22Rv1 (cell line): ENCODE data around the gene CDK6.

Experiments
- CTCF ChIP-seq: fragments of 450-650 bp; IDR thresholded peaks from 2 replicates; pipeline ENCODE4 v1.5.1; 2017; ENCODE audit warnings: mild to moderate bottlenecking
- ZFX ChIP-seq: fragments of 450-650 bp; IDR thresholded peaks from 2 replicates; pipeline ENCODE4 v1.6.1; 2017; ENCODE audit warnings: antibody characterized with exemption, borderline replicate concordance

GRCh38 chr7:92827464-92828120 lies 8.8 kb downstream of the CDK6 start:
- TF ChIP-seq CTCF (no peak), ZFX (no peak)
